Prostate gland (tissue), 2 donors: ENCODE data around the gene RNU4-1. TPM values are rescaled to one million over a fixed set of nuclear protein-coding genes. Genes with fewer than 3 reads are reported as not detected.
"Not testable (repeated sequence)": the region's sequence is repeated elsewhere in the genome, so short reads cannot be mapped to it uniquely, and the experiment has no call there.

ENCODE experiments used
- DNase-seq: peaks from one replicate; pipeline ENCODE4 v3.0.0-alpha.2; 2019; ENCODE audit warnings: low spot score
- H3K27ac ChIP-seq, 2 donors: fragments of 200-600 bp; sonication (generic); 2 replicates each; pipeline ENCODE4 v1.5.1; 2017 to 2019
- H3K27me3 ChIP-seq: fragments of 200-600 bp; sonication (generic); replicated peaks from 2 replicates; pipeline ENCODE4 v1.5.1; 2019; ENCODE audit not compliant: insufficient read depth
- H3K36me3 ChIP-seq, 2 donors: fragments of 200-600 bp; sonication (generic); 1 replicate in 1 of 2; 2 replicates in 1 of 2; pipeline versions ENCODE4 v1.5.1 to v1.8.1; 2017 to 2019
- H3K4me1 ChIP-seq: fragments of 200-600 bp; sonication (generic); replicated peaks from 2 replicates; pipeline ENCODE4 v1.5.1; 2019
- H3K4me3 ChIP-seq, 2 donors: fragments of 200-600 bp; sonication (generic); 2 replicates each; pipeline ENCODE4 v1.5.1; 2017 to 2019
- H3K9me3 ChIP-seq: fragments of 200-600 bp; sonication (generic); 2 replicates; pipeline ENCODE4 v1.5.1; 2017
- CTCF ChIP-seq, 4 experiments: fragments of 200-600 bp in 2 of 4; fragments of 450-650 bp in 2 of 4; sonication (generic) in 2 of 4; IDR thresholded peaks; 1 replicate in 3 of 4; 2 replicates in 1 of 4; pipeline ENCODE4 v1.5.1; 2016 to 2019; ENCODE audit warnings: antibody characterized with exemption in 4 of 4, mild to moderate bottlenecking in 2 of 4, moderate library complexity in 2 of 4
- POLR2A ChIP-seq: fragments of 450-650 bp; IDR thresholded peaks from one replicate; pipeline ENCODE4 v1.6.1; 2016; ENCODE audit warnings: antibody characterized with exemption, mild to moderate bottlenecking
- POLR2AphosphoS5 ChIP-seq: sonication (generic); formaldehyde crosslinking; IDR thresholded peaks from one replicate; pipeline ENCODE4 v1.6.1; 2017; ENCODE audit warnings: antibody characterized with exemption
- WGBS: methylation state at CpG from one replicate; pipeline ENCODE4 v1.1.5; 2018; 5-methylcytosine and 5-hydroxymethylcytosine counted together
- intact Hi-C: fragments of 100-400 bp; cut with DNase I; formaldehyde crosslinking; loops from one replicate; pipeline ENCODE4 v1.14.2; 2022
- total RNA-seq, 2 donors: library from RNA; depleted of rRNA; stranded (reverse); fragments of >200 nt; gene quantifications; one replicate each; pipeline ENCODE4 v1.1.0, GENCODE V29; 2016

Gene RNU4-1
- total RNA-seq, 2 donors from 2014 or later = under 0.01 TPM

GRCh38 chr12:120335447-120335846, 42.4 kb upstream of the RNU4-1 start:
- H3K4me1 ChIP-seq, H3K27ac ChIP-seq, H3K27me3 ChIP-seq, H3K36me3 ChIP-seq, H3K9me3 ChIP-seq, H3K4me3 ChIP-seq, intact Hi-C loops: not testable (repeated sequence)
- WGBS = 20% methylated on average over 12 of the region's 12 CpGs
- peak; percentile 47 for DNase-seq
- TF ChIP-seq CTCF (IDR thresholded peaks at IDR 0.05) = peak in 3 of 4 experiments; percentile 16 to 65 (median 59)

- no peak for DNase-seq
- Histone ChIP-seq H3K9me3 (no peaks in the 10 kb centered on the region), H3K27ac (no peak overlapping the region), H3K27me3 (no peaks in the 10 kb centered on the region), H3K4me3 (no peak overlapping the region), H3K36me3 (no peaks in the 10 kb centered on the region), H3K4me1 (no peaks in the 10 kb centered on the region)
- WGBS = 87% methylated on average over 7 of the region's 7 CpGs
- TF ChIP-seq POLR2A = no peak
- TF ChIP-seq POLR2AphosphoS5 = no peak
- TF ChIP-seq CTCF (IDR thresholded peaks at IDR 0.05) = no peak
- intact Hi-C loops = no loop called here
These were observed 39.5 kb upstream of the RNU4-1 start for GRCh38 chr12:120332523-120332922.

- 80% methylated on average over 5 of the region's 5 CpGs for WGBS
- TF ChIP-seq POLR2AphosphoS5 (no peak), POLR2A (no peak), CTCF (IDR thresholded peaks at IDR 0.05) (no peak)
- no peak overlapping the region for H3K27ac ChIP-seq
- no peak overlapping the region for H3K4me3 ChIP-seq
- no peaks in the 10 kb centered on the region for H3K4me1 ChIP-seq
- no peaks in the 10 kb centered on the region for H3K36me3 ChIP-seq
- no peak for DNase-seq
- no peaks in the 10 kb centered on the region for H3K27me3 ChIP-seq
- intact Hi-C loops = no loop called here
- H3K9me3 ChIP-seq = no peaks in the 10 kb centered on the region
These were observed 39.0 kb upstream of the RNU4-1 start for GRCh38 chr12:120332041-120332440.

- intact Hi-C loops = no loop called here
- DNase-seq = no peak
- WGBS = 57% methylated on average over 3 of the region's 3 CpGs
- H3K9me3 ChIP-seq = no peaks in the 10 kb centered on the region
- H3K27ac ChIP-seq = no peak overlapping the region
- TF ChIP-seq CTCF (IDR thresholded peaks at IDR 0.05) (no peak), POLR2A (no peak), POLR2AphosphoS5 (no peak)
- H3K27me3 ChIP-seq = no peaks in the 10 kb centered on the region
- no peaks in the 10 kb centered on the region for H3K36me3 ChIP-seq
- H3K4me1 ChIP-seq = no peaks in the 10 kb centered on the region
- H3K4me3 ChIP-seq = no peak overlapping the region
These were observed 38.4 kb upstream of the RNU4-1 start for GRCh38 chr12:120331390-120331789.

GRCh38 chr12:120328228-120328627, 35.2 kb upstream of the RNU4-1 start:
- WGBS = 79% methylated on average over 4 of the region's 4 CpGs
- Histone ChIP-seq H3K27me3 (no peaks in the 10 kb centered on the region), H3K4me3 (no peak overlapping the region), H3K36me3 (no peaks in the 10 kb centered on the region), H3K9me3 (no peaks in the 10 kb centered on the region), H3K4me1 (no peaks in the 10 kb centered on the region), H3K27ac (no peak overlapping the region)
- intact Hi-C loops = no loop called here
- TF ChIP-seq POLR2AphosphoS5 = no peak
- TF ChIP-seq POLR2A = no peak
- no peak for TF ChIP-seq CTCF (IDR thresholded peaks at IDR 0.05)
- DNase-seq = no peak
